ENCODE results near the gene LSM4.
"Not testable (repeated sequence)": the region's sequence is repeated elsewhere in the genome, so short reads cannot be mapped to it uniquely, and the experiment has no call there.

LSM4 gene

GRCh38 chr19:18322759-18323460 is at the start of gene LSM4:
Gene LSM4 (minus strand): TSS chr19:18323076. CDS start chr19:18323020, 56 bp downstream.
- DNase-seq (ENCODE audit: low read depth), result peak; percentile 94

GRCh38 chr19:18368504-18369222 is 45.8 kb upstream of the LSM4 start:
- no peak for DNase-seq (ENCODE audit: low read depth)

GRCh38 chr19:18366021-18366435 is 43.2 kb upstream of the LSM4 start:
- DNase-seq (ENCODE audit: low read depth), result no peak

- peak; percentile 89 for DNase-seq (ENCODE audit: low read depth)
Observed at GRCh38 chr19:18364826-18365528, 42.1 kb upstream of the LSM4 start.

- not testable (repeated sequence) for DNase-seq (ENCODE audit: low read depth)
Observed at GRCh38 chr19:18364277-18364825, 41.5 kb upstream of the LSM4 start.

GRCh38 chr19:18363787-18364186 is 40.9 kb upstream of the LSM4 start:
- no peak for DNase-seq (ENCODE audit: low read depth)

- DNase-seq (ENCODE audit: low read depth), result no peak
Observed at GRCh38 chr19:18362934-18363542, 40.2 kb upstream of the LSM4 start.

- DNase-seq (ENCODE audit: low read depth), result no peak
Observed at GRCh38 chr19:18361646-18362045, 38.8 kb upstream of the LSM4 start.

- no peak for DNase-seq (ENCODE audit: low read depth)
Observed at GRCh38 chr19:18357041-18357440, 34.2 kb upstream of the LSM4 start.

GRCh38 chr19:18354743-18355142 is 31.9 kb upstream of the LSM4 start:
- not testable (repeated sequence) for DNase-seq (ENCODE audit: low read depth)

- DNase-seq (ENCODE audit: low read depth), result no peak
Observed at GRCh38 chr19:18353378-18354005, 30.6 kb upstream of the LSM4 start.

- DNase-seq (ENCODE audit: low read depth), result no peak
Observed at GRCh38 chr19:18351544-18351943, 28.7 kb upstream of the LSM4 start.

- DNase-seq (ENCODE audit: low read depth), result no peak
Observed at GRCh38 chr19:18350490-18350889, 27.6 kb upstream of the LSM4 start.

GRCh38 chr19:18349524-18350128 is 26.8 kb upstream of the LSM4 start:
- DNase-seq (ENCODE audit: low read depth), result peak; percentile 40

- not testable (repeated sequence) for DNase-seq (ENCODE audit: low read depth)
Observed at GRCh38 chr19:18348818-18349339, 26.0 kb upstream of the LSM4 start.

GRCh38 chr19:18348171-18348570 is 25.3 kb upstream of the LSM4 start:
- DNase-seq (ENCODE audit: low read depth), result no peak

GRCh38 chr19:18346091-18346490 is 23.2 kb upstream of the LSM4 start:
- DNase-seq (ENCODE audit: low read depth), result no peak

- no peak for DNase-seq (ENCODE audit: low read depth)
Observed at GRCh38 chr19:18345296-18345695, 22.4 kb upstream of the LSM4 start.

GRCh38 chr19:18344582-18344950 is 21.7 kb upstream of the LSM4 start:
- DNase-seq (ENCODE audit: low read depth), result no peak

GRCh38 chr19:18342090-18342632 is 19.3 kb upstream of the LSM4 start:
- DNase-seq (ENCODE audit: low read depth), result no peak
